PC-3 (cell line): Measurements from ENCODE around the gene PPP4R1. TPM values are rescaled to one million over a fixed set of nuclear protein-coding genes. Genes with fewer than 3 reads are reported as not detected.

Experiments used
- ATAC-seq: fragments of 200-7000 bp; cut with Tn5 transposase; 2 replicates; pipeline ENCODE4 v1.9.1; 2020; ENCODE audit warnings: mild to moderate bottlenecking, moderate library complexity
- BruUV-seq: library from RNA; stranded (reverse); fragments of 400-500 nt; replicated peaks from 2 replicates; lab custom pipeline; 2021; lab: Mats Ljungman, UMichigan
- CTCF ChIA-PET: fragments of 300-600 bp; sonication (Branson Sonifier 250); formaldehyde crosslinking; loops from one replicate; lab custom pipeline; 2022; ENCODE audit warnings: antibody characterized with exemption; lab: Charles Lee
- POLR2A ChIA-PET: fragments of 300-600 bp; sonication (Branson Sonifier 250); formaldehyde crosslinking; loops from one replicate; lab custom pipeline; 2022; ENCODE audit warnings: antibody characterized with exemption; ENCODE audit not compliant: unreplicated experiment; lab: Charles Lee
- DNase-seq: peaks from one replicate; pipeline ENCODE4 v3.0.0-alpha.2; 2015
- H2AFZ ChIP-seq: fragments of 300-600 bp; sonication (generic); 2 replicates; pipeline ENCODE4 v1.6.0; 2016; ENCODE audit warnings: antibody characterized with exemption, low read length
- H3F3A ChIP-seq: fragments of 300-600 bp; sonication (generic); one replicate; pipeline ENCODE4 v1.6.0; 2017; ENCODE audit warnings: antibody characterized with exemption, low read length, control low read depth, mild to moderate bottlenecking; ENCODE audit not compliant: unreplicated experiment
- H3K27ac ChIP-seq: fragments of 300-600 bp; sonication (generic); 2 replicates; pipeline ENCODE4 v1.5.1; 2016; ENCODE audit warnings: mild to moderate bottlenecking, low read length
- H3K27me3 ChIP-seq: fragments of 300-600 bp; sonication (generic); 2 replicates; pipeline ENCODE4 v1.6.1; 2016; ENCODE audit warnings: low read length, mixed read lengths
- H3K36me3 ChIP-seq: fragments of 300-600 bp; sonication (generic); 2 replicates; pipeline ENCODE4 v1.6.1; 2016; ENCODE audit warnings: low read depth, mixed run types, low read length, mixed read lengths
- H3K4me1 ChIP-seq: fragments of 300-600 bp; sonication (generic); 2 replicates; pipeline ENCODE4 v1.5.1; 2016; ENCODE audit warnings: low read length; ENCODE audit not compliant: insufficient read depth
- H3K4me2 ChIP-seq: fragments of 300-600 bp; sonication (generic); 2 replicates; pipeline ENCODE4 v1.6.0; 2016; ENCODE audit warnings: low read length
- H3K4me3 ChIP-seq: fragments of 300-600 bp; sonication (generic); 2 replicates; pipeline ENCODE4 v1.5.1; 2016; ENCODE audit warnings: mild to moderate bottlenecking, low read length, mixed read lengths
- H3K79me2 ChIP-seq: fragments of 300-600 bp; sonication (generic); 2 replicates; pipeline ENCODE4 v1.6.1; 2017; ENCODE audit warnings: low read length, mixed read lengths
- H3K9ac ChIP-seq: fragments of 300-600 bp; sonication (generic); 2 replicates; pipeline ENCODE4 v1.6.0; 2016; ENCODE audit warnings: mild to moderate bottlenecking, low read length
- H3K9me2 ChIP-seq: fragments of 300-600 bp; sonication (generic); replicated peaks from 2 replicates; pipeline ENCODE4 v1.6.1; 2016; ENCODE audit warnings: mixed run types, low read length, mixed read lengths
- H3K9me3 ChIP-seq: fragments of 300-600 bp; sonication (generic); 2 replicates; pipeline ENCODE4 v1.6.1; 2016; ENCODE audit warnings: low read length, mixed read lengths
- H4K20me1 ChIP-seq: fragments of 300-600 bp; sonication (generic); 2 replicates; pipeline ENCODE4 v1.6.1; 2016; ENCODE audit warnings: low read length, mixed read lengths
- EZH2 ChIP-seq: fragments of 300-600 bp; sonication (generic); IDR thresholded peaks from one replicate; pipeline ENCODE4 v1.6.1; 2017; ENCODE audit warnings: antibody characterized with exemption, mild to moderate bottlenecking, low read length; ENCODE audit not compliant: unreplicated experiment
- EZH2phosphoT487 ChIP-seq: fragments of 300-600 bp; sonication (generic); IDR thresholded peaks from 2 replicates; pipeline ENCODE4 v1.6.1; 2018; ENCODE audit warnings: mild to moderate bottlenecking, antibody characterized with exemption, low read length, borderline replicate concordance
- intact Hi-C: fragments of 100-400 bp; cut with micrococcal nuclease; formaldehyde crosslinking; loops from 2 replicates; pipeline ENCODE4 v1.9.0; 2023
- total RNA-seq: library from RNA; depleted of rRNA; stranded (reverse); fragments of >200 nt; gene quantifications from 2 replicates; pipeline ENCODE4 v1.2.3, GENCODE V29; 2014
- TF ChIP-seq, protein P1 (sequence below): fragments of 300-600 bp; sonication (generic); conservative IDR thresholded peaks from 2 replicates; pipeline ENCODE4 v1.5.1; 2017; ENCODE audit warnings: antibody characterized with exemption, low read depth, mild to moderate bottlenecking, low read length

The PPP4R1 gene
- total RNA-seq, 1 experiment from 2014 or later, result 154 TPM

DNA sequence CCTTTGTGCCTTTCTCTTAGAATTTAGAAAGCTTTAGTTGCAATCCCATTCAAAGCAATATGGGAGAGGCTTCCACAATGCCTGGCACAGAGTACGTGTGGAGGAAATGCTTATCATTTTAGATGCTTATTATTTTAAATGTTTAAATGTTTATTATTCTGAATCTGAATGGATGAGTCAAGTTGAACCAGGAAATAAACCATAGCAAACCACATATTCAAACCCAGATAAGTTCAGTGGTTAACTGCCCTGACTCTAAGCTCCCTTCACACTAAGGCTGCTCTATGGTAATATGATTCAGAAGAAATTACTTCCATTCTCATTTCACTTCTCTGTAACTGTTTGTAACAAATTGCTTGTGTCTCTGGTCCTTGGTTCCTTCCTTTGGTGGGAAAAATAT lies 5.2 kb upstream of the PPP4R1 start:
- CTCF ChIA-PET, result interaction anchor here (0.8 kb wide), 1 partner anchor 53 kb away, joined by 3 read pairs; no protein-coding TSS in a partner anchor
- no peaks in the 10 kb centered on the region for H3K9me2 ChIP-seq
- peak overlapping the region; percentile 20 for H3K9ac ChIP-seq
- ATAC-seq, result peak; percentile 48
- H3K9me3 ChIP-seq, result no peaks in the 10 kb centered on the region
- POLR2A ChIA-PET, result no interaction called here
- intact Hi-C loops, result loop anchor here (10.0 kb wide), 1 partner anchor 295 kb away; the partner anchor contains the start of gene VAPA
- peak; percentile 55 for DNase-seq
- H3F3A ChIP-seq, result peaks cover 3% of the 10 kb centered on the region
- TF ChIP-seq, protein P1, sequence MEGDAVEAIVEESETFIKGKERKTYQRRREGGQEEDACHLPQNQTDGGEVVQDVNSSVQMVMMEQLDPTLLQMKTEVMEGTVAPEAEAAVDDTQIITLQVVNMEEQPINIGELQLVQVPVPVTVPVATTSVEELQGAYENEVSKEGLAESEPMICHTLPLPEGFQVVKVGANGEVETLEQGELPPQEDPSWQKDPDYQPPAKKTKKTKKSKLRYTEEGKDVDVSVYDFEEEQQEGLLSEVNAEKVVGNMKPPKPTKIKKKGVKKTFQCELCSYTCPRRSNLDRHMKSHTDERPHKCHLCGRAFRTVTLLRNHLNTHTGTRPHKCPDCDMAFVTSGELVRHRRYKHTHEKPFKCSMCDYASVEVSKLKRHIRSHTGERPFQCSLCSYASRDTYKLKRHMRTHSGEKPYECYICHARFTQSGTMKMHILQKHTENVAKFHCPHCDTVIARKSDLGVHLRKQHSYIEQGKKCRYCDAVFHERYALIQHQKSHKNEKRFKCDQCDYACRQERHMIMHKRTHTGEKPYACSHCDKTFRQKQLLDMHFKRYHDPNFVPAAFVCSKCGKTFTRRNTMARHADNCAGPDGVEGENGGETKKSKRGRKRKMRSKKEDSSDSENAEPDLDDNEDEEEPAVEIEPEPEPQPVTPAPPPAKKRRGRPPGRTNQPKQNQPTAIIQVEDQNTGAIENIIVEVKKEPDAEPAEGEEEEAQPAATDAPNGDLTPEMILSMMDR, result no peak
- TF ChIP-seq EZH2 (no peak), EZH2phosphoT487 (no peak)
- H3K4me3 ChIP-seq, result no peak overlapping the region; the same call in 1 of the 2 replicates
- peak overlapping the region; percentile 68 for H3K27ac ChIP-seq
- BruUV-seq, result no TSS peak
- H3K4me1 ChIP-seq, result peaks cover 42% of the 10 kb centered on the region
- no peaks in the 10 kb centered on the region for H4K20me1 ChIP-seq
- no peaks in the 10 kb centered on the region for H3K36me3 ChIP-seq
- H2AFZ ChIP-seq, result peak overlapping the region; percentile 43
- H3K79me2 ChIP-seq, result peaks cover 12% of the 10 kb centered on the region
- no peaks in the 10 kb centered on the region for H3K27me3 ChIP-seq
- peak overlapping the region; percentile 59 for H3K4me2 ChIP-seq

GRCh38 chr18:9619056-9619455 lies 4.7 kb upstream of the PPP4R1 start:
- H3K36me3 ChIP-seq, result no peaks in the 10 kb centered on the region
- ATAC-seq (no peak), DNase-seq (no peak)
- H3K79me2 ChIP-seq, result peaks cover 12% of the 10 kb centered on the region
- H3K4me1 ChIP-seq, result peaks cover 42% of the 10 kb centered on the region
- peak overlapping the region; percentile 20 for H3K9ac ChIP-seq
- peak overlapping the region; percentile 59 for H3K4me2 ChIP-seq
- H3K27ac ChIP-seq, result peak overlapping the region; percentile 68
- no peaks in the 10 kb centered on the region for H4K20me1 ChIP-seq
- TF ChIP-seq, protein P1, result no peak
- no peak for TF ChIP-seq EZH2phosphoT487
- TF ChIP-seq EZH2, result no peak
- ChIA-PET POLR2A (interaction anchor here (0.6 kb wide), 1 partner anchor 24 kb away, joined by 4 read pairs; no protein-coding TSS in a partner anchor), CTCF (interaction anchor here (0.6 to 0.7 kb wide), 4 partner anchors 10 to 55 kb away, joined by 3 to 9 read pairs (median 4); no protein-coding TSS in a partner anchor)
- H3K9me3 ChIP-seq, result no peaks in the 10 kb centered on the region
- no peak overlapping the region for H3K4me3 ChIP-seq
- peaks cover 3% of the 10 kb centered on the region for H3F3A ChIP-seq
- H3K27me3 ChIP-seq, result no peaks in the 10 kb centered on the region
- intact Hi-C loops, result loop anchor here (10.0 kb wide), 1 partner anchor 296 kb away; the partner anchor contains the start of gene VAPA
- H2AFZ ChIP-seq, result peak overlapping the region; percentile 43
- no peaks in the 10 kb centered on the region for H3K9me2 ChIP-seq
- BruUV-seq, result no TSS peak

- Histone ChIP-seq H2AFZ (0 out of 2 replicates have a peak overlapping the region, but pooled peaks have one; percentile 14), H3K4me2 (peak overlapping the region; percentile 57), H3K4me1 (peaks cover 49% of the 10 kb centered on the region), H3K27me3 (no peaks in the 10 kb centered on the region), H3K9ac (peak overlapping the region; percentile 22; the same call in 1 of the 2 replicates), H3K9me3 (no peaks in the 10 kb centered on the region), H3K27ac (peak overlapping the region; percentile 93), H4K20me1 (peaks cover under 1% of the 10 kb centered on the region), H3K79me2 (peaks cover 30% of the 10 kb centered on the region), H3F3A (peaks cover 15% of the 10 kb centered on the region), H3K4me3 (no peak overlapping the region), H3K9me2 (no peaks in the 10 kb centered on the region), H3K36me3 (0 out of 2 replicates have a peak, but pooled peaks cover under 1% of the 10 kb centered on the region)
- intact Hi-C loops, result loop anchor here (2.0 to 10.0 kb wide), 2 partner anchors 14 to 298 kb away; partner anchors contain the start of gene VAPA
- TF ChIP-seq, protein P1, result no peak
- TF ChIP-seq EZH2phosphoT487 (no peak), EZH2 (no peak)
- ChIA-PET CTCF (interaction anchor here (0.7 kb wide), 1 partner anchor 105 kb away, joined by 3 read pairs; no protein-coding TSS in a partner anchor), POLR2A (interaction anchor here (0.6 kb wide), 1 partner anchor 281 kb away, joined by 4 read pairs; no protein-coding TSS in a partner anchor)
- DNase-seq, result peak; percentile 54
- no peak for ATAC-seq
- BruUV-seq, result no TSS peak
These were observed 2.7 kb upstream of the PPP4R1 start for GRCh38 chr18:9617006-9617542.
